Measurements from ENCODE around the gene FOXI1.

FOXI1 gene

GRCh38 chr5:170112876-170113521 is 7.3 kb downstream of the FOXI1 start:
- Histone ChIP-seq H3K4me3 (ENCODE audit: low read depth, low read length) (no peak overlapping the region), H3K27ac (no peak overlapping the region)
- no peak for DNase-seq

DNA sequence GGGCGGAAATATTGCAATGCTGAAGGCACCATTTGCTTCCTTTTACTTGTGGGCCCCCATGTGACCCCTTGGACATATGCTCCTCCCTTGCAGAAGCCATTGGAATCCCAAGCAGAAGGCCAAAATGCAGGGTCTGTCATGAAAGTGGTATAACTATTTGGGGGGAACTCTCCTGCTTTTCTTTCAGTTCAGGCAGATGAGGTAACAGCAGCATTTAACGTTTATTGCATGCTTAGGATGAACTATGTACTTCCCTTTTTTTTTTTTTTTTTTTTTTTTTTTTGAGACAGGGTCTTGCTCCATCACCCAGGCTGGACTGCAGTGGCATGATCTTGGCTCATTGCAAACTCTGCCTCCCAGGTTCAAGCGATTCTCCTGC is 7.8 kb downstream of the FOXI1 start:
- no peak for DNase-seq
- Histone ChIP-seq H3K27me3 (replicated peaks) (no peaks in the 10 kb centered on the region), H3K4me3 (ENCODE audit: low read depth, low read length) (no peak overlapping the region), H3K36me3 (replicated peaks) (no peaks in the 10 kb centered on the region), H3K27ac (no peak overlapping the region)
- TF ChIP-seq, protein P1, sequence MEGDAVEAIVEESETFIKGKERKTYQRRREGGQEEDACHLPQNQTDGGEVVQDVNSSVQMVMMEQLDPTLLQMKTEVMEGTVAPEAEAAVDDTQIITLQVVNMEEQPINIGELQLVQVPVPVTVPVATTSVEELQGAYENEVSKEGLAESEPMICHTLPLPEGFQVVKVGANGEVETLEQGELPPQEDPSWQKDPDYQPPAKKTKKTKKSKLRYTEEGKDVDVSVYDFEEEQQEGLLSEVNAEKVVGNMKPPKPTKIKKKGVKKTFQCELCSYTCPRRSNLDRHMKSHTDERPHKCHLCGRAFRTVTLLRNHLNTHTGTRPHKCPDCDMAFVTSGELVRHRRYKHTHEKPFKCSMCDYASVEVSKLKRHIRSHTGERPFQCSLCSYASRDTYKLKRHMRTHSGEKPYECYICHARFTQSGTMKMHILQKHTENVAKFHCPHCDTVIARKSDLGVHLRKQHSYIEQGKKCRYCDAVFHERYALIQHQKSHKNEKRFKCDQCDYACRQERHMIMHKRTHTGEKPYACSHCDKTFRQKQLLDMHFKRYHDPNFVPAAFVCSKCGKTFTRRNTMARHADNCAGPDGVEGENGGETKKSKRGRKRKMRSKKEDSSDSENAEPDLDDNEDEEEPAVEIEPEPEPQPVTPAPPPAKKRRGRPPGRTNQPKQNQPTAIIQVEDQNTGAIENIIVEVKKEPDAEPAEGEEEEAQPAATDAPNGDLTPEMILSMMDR (IDR thresholded peaks at IDR 0.05; ENCODE audit: low read depth, low read length, missing control alignments), result no peak
- in situ Hi-C loops (cut with HindIII; ENCODE audit: low pct_ligation_motif_present, low sequenced_read_pairs), result no loop called here

More at GRCh38 chr5:170112876-170113521, 7.3 kb downstream of the FOXI1 start:
- Histone ChIP-seq H3K36me3 (replicated peaks) (no peaks in the 10 kb centered on the region), H3K27me3 (replicated peaks) (no peaks in the 10 kb centered on the region)
- in situ Hi-C loops (cut with HindIII; ENCODE audit: low pct_ligation_motif_present, low sequenced_read_pairs), result no loop called here
- TF ChIP-seq, protein P1 (IDR thresholded peaks at IDR 0.05; ENCODE audit: low read depth, low read length, missing control alignments), result no peak

GRCh38 chr5:170114271-170114670 is 8.6 kb downstream of the FOXI1 start:
- no peaks in the 10 kb centered on the region for H3K36me3 ChIP-seq (replicated peaks)
- in situ Hi-C loops (cut with HindIII; ENCODE audit: low pct_ligation_motif_present, low sequenced_read_pairs), result no loop called here
- no peak overlapping the region for H3K4me3 ChIP-seq (ENCODE audit: low read depth, low read length)
- no peak for DNase-seq
- H3K27ac ChIP-seq, result no peak overlapping the region
- no peaks in the 10 kb centered on the region for H3K27me3 ChIP-seq (replicated peaks)
- TF ChIP-seq, protein P1 (IDR thresholded peaks at IDR 0.05; ENCODE audit: low read depth, low read length, missing control alignments), result no peak

GRCh38 chr5:170115925-170116324 is 10.2 kb downstream of the FOXI1 start:
- no peak overlapping the region for H3K27ac ChIP-seq

GRCh38 chr5:170117736-170118135 is 12.0 kb downstream of the FOXI1 start:
- TF ChIP-seq, protein P1 (IDR thresholded peaks at IDR 0.05; ENCODE audit: low read depth, low read length, missing control alignments), result no peak
- DNase-seq, result no peak
- in situ Hi-C loops (cut with HindIII; ENCODE audit: low pct_ligation_motif_present, low sequenced_read_pairs), result no loop called here
- H3K27ac ChIP-seq, result no peak overlapping the region
- H3K4me3 ChIP-seq (ENCODE audit: low read depth, low read length), result no peak overlapping the region
- no peaks in the 10 kb centered on the region for H3K36me3 ChIP-seq (replicated peaks)
- no peaks in the 10 kb centered on the region for H3K27me3 ChIP-seq (replicated peaks)

More at GRCh38 chr5:170115925-170116324, 10.2 kb downstream of the FOXI1 start:
- H3K27me3 ChIP-seq (replicated peaks), result no peaks in the 10 kb centered on the region
- no peak for DNase-seq
- TF ChIP-seq, protein P1 (IDR thresholded peaks at IDR 0.05; ENCODE audit: low read depth, low read length, missing control alignments), result no peak
- no peaks in the 10 kb centered on the region for H3K36me3 ChIP-seq (replicated peaks)
- no peak overlapping the region for H3K4me3 ChIP-seq (ENCODE audit: low read depth, low read length)
- in situ Hi-C loops (cut with HindIII; ENCODE audit: low pct_ligation_motif_present, low sequenced_read_pairs), result no loop called here

GRCh38 chr5:170120576-170120975 is 14.9 kb downstream of the FOXI1 start:
- no peaks in the 10 kb centered on the region for H3K36me3 ChIP-seq (replicated peaks)
- no peak for DNase-seq
- no peak overlapping the region for H3K4me3 ChIP-seq (ENCODE audit: low read depth, low read length)
- in situ Hi-C loops (cut with HindIII; ENCODE audit: low pct_ligation_motif_present, low sequenced_read_pairs), result no loop called here
- no peaks in the 10 kb centered on the region for H3K27me3 ChIP-seq (replicated peaks)
- no peak overlapping the region for H3K27ac ChIP-seq
- TF ChIP-seq, protein P1 (IDR thresholded peaks at IDR 0.05; ENCODE audit: low read depth, low read length, missing control alignments), result no peak
